Neural cell (in vitro differentiated cells): Measurements from ENCODE around the gene ERGIC3.

ENCODE experiments used
- CTCF ChIP-seq: fragments of 450-650 bp; IDR thresholded peaks from 2 replicates; pipeline ENCODE4 v1.5.1; 2014; ENCODE audit warnings: antibody characterized with exemption, mild to moderate bottlenecking, moderate library complexity; ENCODE audit not compliant: poor library complexity, severe bottlenecking
- EP300 ChIP-seq: fragments of 450-650 bp; conservative IDR thresholded peaks from 2 replicates; pipeline ENCODE4 v1.6.1; 2014; ENCODE audit warnings: antibody characterized with exemption, mild to moderate bottlenecking, moderate library complexity; ENCODE audit not compliant: poor library complexity, severe bottlenecking
- TAF1 ChIP-seq: IDR thresholded peaks from 2 replicates; pipeline ENCODE4 v1.6.1; 2012; ENCODE audit warnings: low read depth

DNA sequence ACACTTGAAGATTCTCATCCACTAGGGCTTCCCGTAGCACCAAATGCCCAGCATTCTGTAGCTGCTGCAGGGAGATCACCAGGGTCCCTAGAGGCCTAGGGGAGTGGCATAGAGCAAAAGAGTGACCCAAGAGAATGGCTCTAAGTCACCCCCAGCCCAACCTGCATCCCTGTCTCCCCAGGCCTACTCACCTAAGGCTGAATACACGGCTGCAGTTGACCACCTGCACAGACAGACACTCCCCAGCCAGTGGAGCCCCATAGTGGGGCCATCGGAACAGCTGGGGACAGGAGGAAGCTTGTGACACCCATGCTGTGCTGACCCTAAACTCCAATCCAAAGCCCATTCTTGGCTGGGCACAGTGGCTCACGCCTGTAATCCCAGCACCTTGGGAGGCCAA lies 64.2 kb downstream of the ERGIC3 start:
- TF ChIP-seq CTCF (no peak), TAF1 (no peak), EP300 (no peak)
